ENCODE data around the gene TMEM131.
"Not testable (repeated sequence)": the region's sequence is repeated elsewhere in the genome, so short reads cannot be mapped to it uniquely, and the experiment has no call there.

TMEM131 gene

GRCh38 chr2:97910403-97911205 lies 85.1 kb downstream of the TMEM131 start:
- ATAC-seq: no peak

- peak in 1 of 2 donors; percentile 30 for ATAC-seq
Measured at GRCh38 chr2:97908208-97908676, 87.5 kb downstream of the TMEM131 start.

DNA sequence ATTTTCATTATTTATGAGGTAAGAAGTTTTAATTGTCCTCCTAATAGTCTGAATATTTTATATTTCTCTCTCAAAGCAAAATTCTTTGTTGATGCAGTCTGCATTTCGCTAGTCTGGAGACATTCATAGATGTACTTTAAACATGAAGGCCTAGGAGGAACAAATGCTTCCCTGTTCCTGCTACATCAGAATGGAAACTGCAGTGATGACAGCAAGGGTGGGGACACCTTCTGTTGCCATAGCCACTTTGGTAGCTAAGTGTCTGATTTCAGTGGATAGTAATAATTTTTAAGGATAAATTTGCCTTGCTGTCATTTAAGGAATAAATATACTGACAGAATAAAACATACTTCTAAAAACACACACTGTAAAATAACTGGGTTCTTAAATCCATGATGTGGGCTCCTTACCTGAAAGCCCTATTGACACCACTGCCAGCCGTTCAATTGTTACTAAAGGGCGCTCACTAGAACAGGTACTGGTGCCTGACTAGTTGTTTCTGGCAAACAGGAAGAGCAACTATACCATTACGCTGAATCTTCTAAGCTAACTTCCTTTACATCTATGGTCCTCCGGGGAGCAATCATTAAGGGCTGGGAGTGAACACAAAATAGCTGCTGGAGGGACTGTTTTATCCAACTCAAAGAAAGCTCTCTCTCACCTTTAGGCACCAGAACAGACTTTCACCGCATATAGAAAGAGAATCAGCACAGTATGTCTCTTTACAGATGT lies 88.2 kb downstream of the TMEM131 start:
- ATAC-seq: no peak

GRCh38 chr2:97906307-97906706 lies 89.4 kb downstream of the TMEM131 start:
- no peak for ATAC-seq

GRCh38 chr2:97905294-97905693 lies 90.5 kb downstream of the TMEM131 start:
- ATAC-seq: no peak

DNA sequence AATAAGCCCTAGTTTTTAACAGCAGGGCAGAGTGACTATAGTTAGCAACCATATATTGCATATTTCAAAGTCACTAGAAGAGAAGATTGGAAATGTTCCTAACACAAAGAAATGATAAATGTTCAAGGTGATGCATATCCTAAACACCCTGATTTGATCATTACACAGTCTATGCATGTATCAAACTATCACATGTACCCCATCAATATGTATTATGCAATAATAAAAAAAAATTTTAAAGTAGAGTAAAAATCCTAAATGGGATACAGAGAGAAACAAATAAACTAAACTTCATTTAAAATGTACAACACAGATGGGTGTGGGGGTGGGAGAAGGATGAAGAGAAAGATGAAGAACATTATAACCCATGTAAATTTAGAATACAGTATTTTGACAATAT lies 93.9 kb downstream of the TMEM131 start:
- no peak for ATAC-seq

DNA sequence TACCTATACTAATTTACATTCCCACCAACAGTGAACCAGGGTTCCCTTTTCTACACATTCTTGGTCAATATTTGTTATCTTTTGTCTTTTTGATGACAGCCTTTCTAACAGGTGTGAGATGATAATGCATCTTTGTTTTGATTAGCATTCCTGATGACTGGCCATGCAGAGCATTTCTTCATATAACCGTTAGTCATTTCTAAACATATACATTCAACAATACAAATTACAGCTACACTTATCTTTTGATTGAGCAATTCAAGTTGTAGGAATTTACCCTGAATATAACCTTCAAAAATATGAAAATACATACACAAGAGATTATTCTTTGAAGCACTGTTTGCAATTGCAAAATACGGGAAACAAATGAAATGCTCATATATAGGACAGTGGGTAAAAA lies 94.9 kb downstream of the TMEM131 start:
- no peak for ATAC-seq

DNA sequence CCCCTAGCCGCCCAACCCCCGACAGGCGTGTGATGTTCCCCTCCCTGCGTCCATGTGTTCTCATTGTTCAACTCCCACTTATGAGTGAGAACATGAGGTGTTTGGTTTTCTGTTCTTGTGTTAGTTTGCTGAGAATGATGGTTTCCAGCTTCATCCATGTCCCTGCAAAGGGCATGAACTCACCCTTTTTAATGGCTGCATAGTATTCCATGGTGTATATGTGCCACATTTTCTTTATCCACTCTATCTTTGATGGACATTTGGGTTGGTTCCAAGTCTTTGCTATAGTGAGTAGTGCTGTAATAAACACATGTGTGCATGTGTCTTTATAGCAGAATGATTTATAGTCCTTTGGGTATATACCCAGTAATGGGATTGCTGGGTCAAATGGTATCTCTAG lies 102.7 kb downstream of the TMEM131 start:
- not testable (repeated sequence) for ATAC-seq

GRCh38 chr2:97891611-97892010 lies 104.1 kb downstream of the TMEM131 start:
- no peak for ATAC-seq

DNA sequence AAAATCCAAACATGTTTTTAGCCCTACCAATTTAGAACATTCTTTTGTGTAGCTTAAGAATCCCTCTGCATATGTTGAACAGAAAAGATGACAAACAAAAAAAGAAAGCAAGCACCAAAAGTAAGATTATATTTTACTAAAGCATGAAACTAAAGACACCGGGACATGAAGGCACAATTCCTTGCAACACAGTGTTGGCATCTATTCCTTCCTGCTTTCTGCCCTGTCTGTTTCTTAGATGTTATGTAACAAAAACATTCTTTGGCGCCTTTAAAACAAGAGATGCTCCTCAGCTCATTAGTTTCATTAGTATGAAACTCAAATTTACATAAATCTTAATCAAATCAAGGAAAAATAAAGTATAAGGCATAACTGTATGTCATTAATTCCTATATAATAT lies 106.6 kb downstream of the TMEM131 start:
- no peak for ATAC-seq

DNA sequence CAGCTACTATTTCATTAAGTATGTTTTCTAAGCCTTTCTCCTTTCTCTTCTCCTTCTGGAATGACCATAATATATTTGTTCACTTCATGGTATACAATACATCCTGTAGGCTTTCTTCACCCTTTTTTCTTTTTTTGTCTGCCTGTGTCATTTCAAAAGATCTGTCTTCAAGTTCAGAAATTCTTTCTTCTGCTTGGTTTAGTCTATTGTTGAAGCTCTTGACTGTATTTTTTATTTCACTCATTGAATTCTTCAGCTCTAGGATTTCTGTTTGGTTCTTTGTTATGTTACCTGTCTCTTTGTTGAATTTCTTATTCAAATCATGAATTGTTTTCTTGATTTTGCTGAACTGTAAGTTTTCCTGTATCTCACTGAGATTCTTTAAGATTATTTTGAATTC lies 109.9 kb downstream of the TMEM131 start:
- ATAC-seq: no peak

DNA sequence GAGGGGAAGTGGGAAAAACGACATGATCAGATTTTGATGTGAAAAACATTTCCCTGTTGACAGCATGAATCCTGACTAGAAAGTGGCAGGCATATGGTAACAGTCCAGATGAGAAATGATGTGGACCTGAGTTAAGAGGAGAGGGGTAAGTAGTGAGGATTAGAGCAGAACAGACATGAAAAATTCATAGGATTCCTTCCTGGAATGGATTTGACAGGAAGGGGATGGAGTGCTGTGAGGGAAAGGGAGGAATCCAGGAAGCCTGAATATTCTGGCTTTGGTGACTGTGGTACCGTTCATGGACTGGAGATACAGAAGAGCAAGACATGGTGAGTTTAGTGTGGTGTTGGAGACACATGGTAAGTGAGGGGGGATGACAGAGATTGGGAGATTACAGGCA lies 115.4 kb downstream of the TMEM131 start:
- ATAC-seq: no peak

- ATAC-seq: no peak
Measured at GRCh38 chr2:97878865-97879264, 116.9 kb downstream of the TMEM131 start.

GRCh38 chr2:97878317-97878716 lies 117.4 kb downstream of the TMEM131 start:
- ATAC-seq: not testable (repeated sequence)

GRCh38 chr2:97871096-97871780 lies 124.5 kb downstream of the TMEM131 start:
- ATAC-seq: no peak

DNA sequence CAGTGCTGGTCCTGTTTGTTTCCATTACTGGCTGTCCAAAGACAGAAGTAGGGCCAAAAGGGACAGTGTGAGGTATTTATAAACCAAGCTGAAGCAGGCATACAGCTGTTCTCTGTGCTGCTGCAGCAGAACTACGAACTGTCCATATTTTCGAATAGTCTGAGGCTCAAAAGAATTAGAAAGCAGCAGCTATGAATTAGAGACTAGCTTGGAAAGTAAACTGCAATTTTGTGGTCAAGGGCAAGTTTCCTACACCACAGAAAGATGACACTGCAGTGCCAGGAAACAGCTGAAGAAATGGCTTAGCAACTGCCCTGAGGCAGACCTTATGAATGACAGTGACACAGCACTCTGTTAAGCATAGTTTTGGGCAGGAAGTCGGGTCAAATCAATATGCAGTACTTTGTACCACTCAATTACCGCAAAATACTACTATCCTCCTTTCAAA lies 125.3 kb downstream of the TMEM131 start:
- peak; percentile 98 to 100 for ATAC-seq

DNA sequence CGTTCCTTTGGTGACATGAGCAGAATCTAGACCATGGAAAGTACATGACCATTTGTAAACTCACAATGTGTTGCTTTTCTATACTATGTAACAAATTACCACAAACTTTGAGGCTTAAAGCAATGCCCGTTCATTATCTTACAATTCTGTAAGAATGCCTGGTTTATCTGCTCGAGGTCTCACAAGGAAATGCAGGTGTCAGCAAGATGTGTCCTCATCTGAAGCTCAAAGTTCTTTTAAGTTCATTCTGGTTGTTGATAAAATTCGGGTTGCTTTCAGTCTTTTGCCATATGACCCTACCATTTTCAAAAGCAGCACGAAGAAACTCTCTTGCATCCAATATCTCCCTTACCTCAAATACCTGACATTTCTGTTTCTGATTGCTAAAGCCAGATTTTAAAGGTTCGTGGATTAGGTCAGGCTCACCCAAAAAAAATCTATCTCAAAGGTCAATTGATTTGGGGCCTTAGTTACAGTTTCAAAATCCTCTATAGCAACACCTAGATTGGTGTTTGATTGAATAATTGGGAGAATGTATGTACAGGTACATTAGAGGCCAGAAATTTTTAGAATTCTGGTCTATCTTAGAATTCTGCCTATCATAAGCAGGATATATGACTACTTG lies 125.9 kb downstream of the TMEM131 start:
- no peak for ATAC-seq

DNA sequence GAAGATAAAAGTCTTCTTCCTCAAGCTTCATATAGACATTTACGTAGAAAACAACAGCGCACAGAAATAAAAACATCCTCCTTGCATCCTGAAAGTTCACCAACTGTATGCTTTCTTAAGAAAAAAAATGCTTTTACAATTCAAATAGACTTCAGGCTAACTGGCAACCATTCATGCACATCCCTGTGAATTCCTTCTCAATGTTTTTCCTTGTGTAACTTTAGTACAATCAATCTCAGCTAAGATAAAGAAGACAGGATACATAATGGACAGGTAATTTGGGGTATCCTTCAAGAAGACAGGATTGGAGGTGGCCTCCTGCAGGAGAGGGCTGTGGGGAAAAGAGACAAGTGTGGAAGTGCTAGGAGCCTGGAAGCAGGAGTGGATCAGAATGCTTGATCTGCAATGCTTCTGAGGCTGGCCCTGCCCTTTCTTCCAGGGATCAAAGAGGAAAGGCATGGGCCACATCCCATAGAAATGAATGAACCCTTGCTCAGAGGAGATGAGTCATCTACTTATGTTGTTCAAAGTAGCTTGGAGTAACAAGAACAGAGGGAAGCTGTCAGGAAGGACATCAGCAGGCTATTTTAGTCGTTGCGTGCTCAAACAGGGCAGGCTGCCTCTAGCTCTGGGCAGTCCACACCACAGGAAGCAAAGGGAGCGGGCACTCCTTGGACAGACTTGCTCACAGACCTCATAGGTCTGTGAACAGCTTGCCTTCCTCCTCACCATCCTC lies 126.6 kb downstream of the TMEM131 start:
- ATAC-seq: no peak

DNA sequence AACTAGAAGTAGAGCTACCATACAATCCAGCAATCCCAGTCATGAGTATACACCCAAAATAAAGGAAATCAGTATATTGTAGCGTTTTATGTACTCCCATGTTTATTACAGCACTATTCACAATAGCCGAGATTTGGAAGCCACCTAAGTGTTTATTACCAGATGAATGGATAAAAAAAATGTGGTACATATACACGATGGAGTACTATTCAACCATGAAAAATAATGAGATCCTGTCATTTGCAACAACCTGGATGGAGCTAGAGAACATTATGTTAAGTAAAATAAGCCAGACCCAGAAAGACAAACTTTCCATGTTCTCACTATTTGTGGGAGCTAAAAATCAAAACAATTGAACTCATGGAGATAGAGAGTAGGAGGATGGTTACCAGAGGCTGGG lies 131.9 kb downstream of the TMEM131 start:
- no peak for ATAC-seq

DNA sequence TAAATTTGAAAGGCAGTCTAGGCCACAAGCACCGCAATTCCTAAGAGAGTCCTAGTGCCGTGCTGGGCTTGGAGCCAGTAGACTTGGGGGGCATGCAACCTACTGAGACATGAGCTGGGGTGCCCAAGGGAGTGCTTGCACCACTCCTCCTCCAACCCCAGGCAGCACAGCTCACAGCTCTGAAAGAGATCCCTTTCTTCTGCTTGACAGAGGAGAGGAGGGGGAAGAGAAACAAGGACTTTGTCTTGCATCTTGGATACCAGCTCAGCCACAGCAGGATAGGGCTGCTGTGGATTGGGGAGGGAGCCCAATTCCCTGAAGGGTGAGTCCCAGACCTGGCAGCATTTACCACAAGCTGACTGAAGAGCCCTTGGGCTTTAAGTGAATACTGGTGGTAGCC lies 134.6 kb downstream of the TMEM131 start:
- no peak for ATAC-seq

DNA sequence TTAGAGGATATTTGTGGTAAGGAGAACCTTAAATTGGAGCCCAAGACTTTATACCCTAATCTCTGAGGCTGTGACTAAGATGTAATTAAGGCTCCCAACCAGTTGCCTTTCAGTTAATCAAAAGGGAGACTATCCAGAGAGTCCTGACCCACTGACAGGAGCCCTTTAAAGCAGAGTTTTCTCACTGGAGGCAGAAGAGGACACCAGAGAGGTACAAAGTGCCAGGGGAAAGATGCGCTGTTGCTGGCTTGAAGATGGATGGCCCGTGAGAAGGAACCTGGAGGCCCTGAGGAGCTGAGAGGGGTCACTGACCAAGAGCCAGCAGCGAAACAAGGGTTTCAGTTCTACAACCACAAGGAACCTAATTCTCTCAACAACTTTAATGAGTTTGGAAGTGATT lies 137.3 kb downstream of the TMEM131 start:
- no peak for ATAC-seq

- no peak for ATAC-seq
Measured at GRCh38 chr2:97857553-97857952, 138.2 kb downstream of the TMEM131 start.
